GM21576 (cell line): ENCODE data around the gene DNAJC5.
A peak's percentile ranks its signal among the peaks of the same experiment; 100 is the strongest.

ENCODE experiments used
- ATAC-seq: cut with Tn5 transposase; IDR thresholded peaks from one replicate; pipeline ENCODE4 v1.9.1; 2021; ENCODE audit warnings: mild to moderate bottlenecking, moderate library complexity; ENCODE audit not compliant: unreplicated experiment

The DNAJC5 gene

GRCh38 chr20:63978319-63979228 is 83.6 kb downstream of the DNAJC5 start:
- peak; percentile 37 for ATAC-seq

GRCh38 chr20:63979229-63979556 is 84.3 kb downstream of the DNAJC5 start:
- no peak for ATAC-seq

- peak; percentile 36 for ATAC-seq
Measured at GRCh38 chr20:63979557-63980316, 84.8 kb downstream of the DNAJC5 start, which contains the start of gene SAMD10. TSS of gene SAMD10 (minus strand) at chr20:63979642. CDS start at chr20:63979467, 175 bp downstream.

GRCh38 chr20:63980317-63980805 is 85.4 kb downstream of the DNAJC5 start:
- peak; percentile 8 for ATAC-seq

GRCh38 chr20:63980806-63981728 is 86.1 kb downstream of the DNAJC5 start, which contains the start of gene PRPF6:
TSS of gene PRPF6 (plus strand) at chr20:63981132. CDS start at chr20:63981246, 114 bp downstream.
- ATAC-seq = peak; percentile 42

GRCh38 chr20:63982937-63983336 is 88.0 kb downstream of the DNAJC5 start:
- no peak for ATAC-seq
